ENCODE measurements around the gene TOR1A.

DNA sequence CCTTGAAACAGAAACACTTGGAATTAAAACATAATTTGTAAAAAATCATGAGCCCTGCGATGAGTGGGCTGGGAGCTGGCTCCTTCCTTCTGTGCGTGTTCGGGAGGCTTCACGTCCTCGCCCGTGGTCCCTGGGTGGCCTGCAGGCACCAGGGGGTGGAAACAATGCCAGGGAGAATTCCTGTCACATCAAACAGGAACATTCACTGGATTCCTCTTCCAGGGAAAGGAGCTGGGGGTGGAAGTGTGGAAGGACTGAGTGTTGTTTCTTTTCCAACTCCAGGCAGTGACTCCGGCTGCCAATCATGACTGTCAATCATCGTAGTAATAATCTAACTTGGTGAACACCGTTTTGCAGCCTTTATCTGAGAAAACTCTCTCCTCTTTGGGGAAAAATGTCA, 10.3 kb downstream of the TOR1A start:
- TF ChIP-seq HDGF (IDR thresholded peaks at IDR 0.05; ENCODE audit: borderline replicate concordance) (no peak), ARNT (IDR thresholded peaks at IDR 0.05) (no peak), SP1 (IDR thresholded peaks at IDR 0.05) (no peak), LEF1 (IDR thresholded peaks at IDR 0.05; ENCODE audit: borderline replicate concordance) (no peak), NFRKB (IDR thresholded peaks at IDR 0.05) (no peak), L3MBTL2 (conservative IDR thresholded peaks at IDR 0.05) (no peak), BHLHE40 (IDR thresholded peaks at IDR 0.05; ENCODE audit: borderline replicate concordance) (no peak), FOXA1 (IDR thresholded peaks at IDR 0.05) (no peak), FOXM1 (IDR thresholded peaks at IDR 0.05; ENCODE audit: borderline replicate concordance) (no peak), TARDBP (IDR thresholded peaks at IDR 0.05) (no peak), ZNF384 (IDR thresholded peaks at IDR 0.05) (no peak), PKNOX1 (IDR thresholded peaks at IDR 0.05) (peak; percentile 79), SUZ12 (IDR thresholded peaks at IDR 0.05) (no peak)
